Upper lobe of left lung (tissue), 6 donors: ENCODE results near the gene SDK2. TPM values are rescaled to one million over a fixed set of nuclear protein-coding genes. Genes with fewer than 3 reads are reported as not detected.

Experiments used
- ATAC-seq, 2 donors: fragments of 200-7000 bp; cut with Tn5 transposase; one replicate each; pipeline ENCODE4 v1.9.1; 2022; ENCODE audit warnings: mild to moderate bottlenecking in 2 of 2, moderate library complexity in 2 of 2; ENCODE audit not compliant: low FRiP score in 2 of 2
- DNase-seq, 2 donors: peaks; one replicate each; pipeline ENCODE4 v3.0.0-alpha.2; 2019 to 2020
- H3K27ac ChIP-seq, 4 donors: fragments of 200-600 bp; sonication (generic); one replicate each; pipeline ENCODE4 v1.5.1; 2016 to 2019
- H3K27me3 ChIP-seq, 4 donors: fragments of 200-600 bp; sonication (generic); one replicate each; pipeline ENCODE4 v1.5.1; 2017 to 2019
- H3K36me3 ChIP-seq, 4 donors: fragments of 200-600 bp; sonication (generic); one replicate each; pipeline ENCODE4 v1.5.1; 2016 to 2019
- H3K4me1 ChIP-seq, 4 donors: fragments of 200-600 bp; sonication (generic); one replicate each; pipeline ENCODE4 v1.5.1; 2018 to 2019
- H3K4me3 ChIP-seq, 4 donors: fragments of 200-600 bp; sonication (generic); one replicate each; pipeline ENCODE4 v1.5.1; 2017 to 2019; ENCODE audit warnings: mild to moderate bottlenecking in 2 of 4, moderate library complexity in 1 of 4
- H3K9me3 ChIP-seq, 4 donors: fragments of 200-600 bp; sonication (generic); one replicate each; pipeline ENCODE4 v1.5.1; 2018 to 2019
- CTCF ChIP-seq, 6 experiments: fragments of 450-650 bp in 4 of 6; fragments of 200-600 bp in 2 of 6; sonication (generic) in 2 of 6; IDR thresholded peaks; one replicate each; pipeline ENCODE4 v1.5.1; 2016 to 2019; ENCODE audit warnings: antibody characterized with exemption in 6 of 6
- EP300 ChIP-seq, 4 donors: sonication (generic); formaldehyde crosslinking; IDR thresholded peaks; one replicate each; pipeline ENCODE4 v1.5.1; 2017; ENCODE audit warnings: antibody characterized with exemption in 4 of 4, control low read depth in 2 of 4
- POLR2A ChIP-seq, 4 donors: fragments of 450-650 bp; IDR thresholded peaks; one replicate each; pipeline ENCODE4 v1.5.1; 2016 to 2017; ENCODE audit warnings: antibody characterized with exemption in 4 of 4, mild to moderate bottlenecking in 2 of 4
- POLR2AphosphoS5 ChIP-seq, 2 donors: sonication (generic); formaldehyde crosslinking; IDR thresholded peaks; one replicate each; pipeline ENCODE4 v1.5.1; 2017; ENCODE audit warnings: antibody characterized with exemption in 2 of 2
- WGBS, 2 donors: methylation state at CpG; one replicate each; pipeline ENCODE4 v1.1.5; 2017 to 2018; 5-methylcytosine and 5-hydroxymethylcytosine counted together
- total RNA-seq, 6 donors: library from RNA; depleted of rRNA in 4 of 6; stranded (reverse); fragments of >200 nt in 4 of 6; gene quantifications; one replicate each; pipeline versions ENCODE4 v1.1.0 to v1.2.1, GENCODE V29; 2016 to 2021
- donor health status: DM: no; HTN: no; CAD: no; lungs with moderate emphysema.
- donor health status: DM: no; HTN: yes; CAD: no; lungs with severe emphysema.

Gene SDK2
- total RNA-seq, 6 donors from 2014 or later = 1.2 to 7.3 (median 2.9) TPM

- Histone ChIP-seq H3K4me1 (peaks cover 0 to 12% (median 9%) of the 10 kb centered on the region in 4 donors), H3K4me3 (no peak overlapping the region), H3K9me3 (no peaks in the 10 kb centered on the region), H3K36me3 (no peaks in the 10 kb centered on the region), H3K27me3 (no peaks in the 10 kb centered on the region), H3K27ac (no peak overlapping the region)
- WGBS, 2 donors = 28 to 31% methylated on average over 8 of the region's 8 CpGs
- ATAC-seq = peak in 1 of 2 donors; percentile 59
- no peak for TF ChIP-seq POLR2AphosphoS5 (IDR thresholded peaks at IDR 0.05)
- TF ChIP-seq EP300 (IDR thresholded peaks at IDR 0.05) = no peak
- no peak for TF ChIP-seq POLR2A (IDR thresholded peaks at IDR 0.05)
- TF ChIP-seq CTCF (IDR thresholded peaks at IDR 0.05) = no peak
- DNase-seq = peak in 1 of 2 donors; percentile 36
Observed at GRCh38 chr17:73430848-73431247, 213.4 kb downstream of the SDK2 start.

- Histone ChIP-seq H3K4me3 (no peak overlapping the region), H3K27me3 (no peaks in the 10 kb centered on the region), H3K36me3 (no peaks in the 10 kb centered on the region), H3K27ac (no peak overlapping the region), H3K9me3 (no peaks in the 10 kb centered on the region), H3K4me1 (peaks cover 0 to 12% (median 9%) of the 10 kb centered on the region in 4 donors)
- ATAC-seq (peak in 1 of 2 donors; percentile 3), DNase-seq (no peak)
- TF ChIP-seq EP300 (IDR thresholded peaks at IDR 0.05) = no peak
- TF ChIP-seq CTCF (IDR thresholded peaks at IDR 0.05) = no peak
- TF ChIP-seq POLR2AphosphoS5 (IDR thresholded peaks at IDR 0.05) = no peak
- TF ChIP-seq POLR2A (IDR thresholded peaks at IDR 0.05) = no peak
- WGBS, 2 donors = 71 to 79% methylated on average over 9 of the region's 9 CpGs
Observed at GRCh38 chr17:73430165-73430680, 214.0 kb downstream of the SDK2 start.

GRCh38 chr17:73429440-73430164 is 214.6 kb downstream of the SDK2 start:
- H3K4me3 ChIP-seq = no peak overlapping the region
- H3K4me1 ChIP-seq = peaks cover 0 to 12% (median 9%) of the 10 kb centered on the region in 4 donors
- DNase-seq (peak; percentile 88 to 91), ATAC-seq (peak; percentile 91 to 95)
- H3K27me3 ChIP-seq = no peaks in the 10 kb centered on the region
- no peak overlapping the region for H3K27ac ChIP-seq
- no peaks in the 10 kb centered on the region for H3K36me3 ChIP-seq
- 27% methylated on average over 8 to 14 of the region's 14 CpGs for WGBS, 2 donors
- TF ChIP-seq CTCF (IDR thresholded peaks at IDR 0.05) (peak; percentile 85 to 94 (median 92)), POLR2A (IDR thresholded peaks at IDR 0.05) (no peak), EP300 (IDR thresholded peaks at IDR 0.05) (no peak)
- H3K9me3 ChIP-seq = no peaks in the 10 kb centered on the region

- Histone ChIP-seq H3K27me3 (no peaks in the 10 kb centered on the region), H3K36me3 (no peaks in the 10 kb centered on the region), H3K4me3 (no peak overlapping the region), H3K27ac (no peak overlapping the region), H3K9me3 (no peaks in the 10 kb centered on the region), H3K4me1 (peaks cover 0 to 12% (median 9%) of the 10 kb centered on the region in 4 donors)
- ATAC-seq = no peak
- DNase-seq = no peak
- TF ChIP-seq POLR2AphosphoS5 (IDR thresholded peaks at IDR 0.05) (no peak), EP300 (IDR thresholded peaks at IDR 0.05) (no peak)
Observed at GRCh38 chr17:73427198-73427597, 217.0 kb downstream of the SDK2 start.

- Histone ChIP-seq H3K27me3 (no peaks in the 10 kb centered on the region), H3K27ac (no peak overlapping the region), H3K36me3 (no peaks in the 10 kb centered on the region), H3K4me1 (peaks cover 0 to 4% (median 1%) of the 10 kb centered on the region in 4 donors), H3K9me3 (no peaks in the 10 kb centered on the region), H3K4me3 (no peak overlapping the region)
- ATAC-seq (no peak), DNase-seq (no peak)
- no peak for TF ChIP-seq CTCF (IDR thresholded peaks at IDR 0.05)
- no peak for TF ChIP-seq POLR2A (IDR thresholded peaks at IDR 0.05)
- TF ChIP-seq POLR2AphosphoS5 (IDR thresholded peaks at IDR 0.05) = no peak
- no peak for TF ChIP-seq EP300 (IDR thresholded peaks at IDR 0.05)
- WGBS, 2 donors = 81 to 85% methylated on average over 6 of the region's 6 CpGs
Observed at GRCh38 chr17:73424571-73424970, 219.7 kb downstream of the SDK2 start.
